NOMO-1 treated with DMSO at 0.1 percent for 48 hours (cell line): ENCODE data around the gene KLF1.
"Not testable (repeated sequence)": the region's sequence is repeated elsewhere in the genome, so short reads cannot be mapped to it uniquely, and the experiment has no call there.

Source experiments
- DNase-seq: peaks from one replicate; lab custom pipeline; 2025; ENCODE audit not compliant: unreplicated experiment; lab: John Stamatoyannopoulos, UW

The KLF1 gene

GRCh38 chr19:12868540-12869112, 18.4 kb downstream of the KLF1 start:
- DNase-seq, result no peak

GRCh38 chr19:12867120-12868099, 19.6 kb downstream of the KLF1 start:
- DNase-seq, result peak; percentile 44

- no peak for DNase-seq
Measured at GRCh38 chr19:12866416-12867119, 20.4 kb downstream of the KLF1 start.

GRCh38 chr19:12865746-12866415, 21.1 kb downstream of the KLF1 start:
- DNase-seq, result no peak

- DNase-seq, result peak; percentile 31
Measured at GRCh38 chr19:12864721-12865715, 22.0 kb downstream of the KLF1 start.

- no peak for DNase-seq
Measured at GRCh38 chr19:12864143-12864542, 22.9 kb downstream of the KLF1 start.

- DNase-seq, result no peak
Measured at GRCh38 chr19:12859546-12859945, 27.5 kb downstream of the KLF1 start.

GRCh38 chr19:12858041-12858928, 28.7 kb downstream of the KLF1 start:
- no peak for DNase-seq

- DNase-seq, result no peak
Measured at GRCh38 chr19:12856653-12857052, 30.3 kb downstream of the KLF1 start.

GRCh38 chr19:12847159-12848139, 39.6 kb downstream of the KLF1 start:
- peak; percentile 74 for DNase-seq

GRCh38 chr19:12846613-12847012, 40.4 kb downstream of the KLF1 start:
- not testable (repeated sequence) for DNase-seq

- DNase-seq, result no peak
Measured at GRCh38 chr19:12843999-12844732, 42.8 kb downstream of the KLF1 start.

- DNase-seq, result no peak
Measured at GRCh38 chr19:12843328-12843727, 43.7 kb downstream of the KLF1 start.

- no peak for DNase-seq
Measured at GRCh38 chr19:12842511-12842910, 44.5 kb downstream of the KLF1 start.

GRCh38 chr19:12841094-12841493, 45.9 kb downstream of the KLF1 start:
- DNase-seq, result no peak

GRCh38 chr19:12840091-12841079, 46.6 kb downstream of the KLF1 start:
- peak; percentile 14 for DNase-seq
